ENCODE data around the gene USP17L27.
"Not testable (repeated sequence)": the region's sequence is repeated elsewhere in the genome, so short reads cannot be mapped to it uniquely, and the experiment has no call there.

- TF ChIP-seq POLR2A (IDR thresholded peaks at IDR 0.05; ENCODE audit: low read depth, low read length); CTCF (IDR thresholded peaks at IDR 0.05; ENCODE audit: extremely low read depth in 1 of 2, insufficient read depth in 1 of 2, low read depth in 1 of 2, low read length in 2 of 2); EZH2 (IDR thresholded peaks at IDR 0.05; ENCODE audit: borderline replicate concordance, low read depth, low read length, severe bottlenecking); POLR2AphosphoS5 (IDR thresholded peaks at IDR 0.05; ENCODE audit: insufficient read depth, low read depth, low read length); GATA2 (IDR thresholded peaks at IDR 0.05; ENCODE audit: insufficient read depth, insufficient read length, low read depth, low read length); MYC (IDR thresholded peaks at IDR 0.05; ENCODE audit: low read depth, low read length); MAX (IDR thresholded peaks at IDR 0.05; ENCODE audit: insufficient read depth, insufficient read length); FOS (IDR thresholded peaks at IDR 0.05; ENCODE audit: borderline replicate concordance, insufficient read depth, low read length); JUN (IDR thresholded peaks at IDR 0.05; ENCODE audit: borderline replicate concordance, insufficient read depth, insufficient read length, low read depth): not testable (repeated sequence)
Observed at GRCh38 chr4:9350866-9351265, 6.9 kb downstream of the USP17L27 start.
